H1 (cell line): ENCODE measurements around the gene RAB5A. TPM values are rescaled to one million over a fixed set of nuclear protein-coding genes. Genes with fewer than 3 reads are reported as not detected.

Experiments
- CTCF ChIA-PET: fragments of 300-600 bp; sonication (Branson Sonifier 250); formaldehyde crosslinking; loops from one replicate; lab custom pipeline; 2021; ENCODE audit not compliant: partially characterized antibody; lab: Charles Lee
- POLR2A ChIA-PET: fragments of 300-600 bp; sonication (Branson Sonifier 250); formaldehyde crosslinking; loops from one replicate; lab custom pipeline; 2021; ENCODE audit warnings: inconsistent platforms; ENCODE audit not compliant: partially characterized antibody; lab: Charles Lee
- DNase-seq, 2 experiments: peaks; one replicate each; pipeline versions ENCODE4 v3.0.0 to v3.0.0-alpha.2; 2010 to 2022; ENCODE audit warnings: low spot score in 2 of 2, low read depth in 1 of 2, mixed read lengths in 1 of 2
- FAIRE-seq: peaks from 2 replicates; lab custom pipeline; 2011; peaks lifted over from hg19 to GRCh38; lab: Jason Lieb, UNC
- H2AFZ ChIP-seq: 2 replicates; pipeline ENCODE4 v1.8.1; 2012; ENCODE audit warnings: low read length, inconsistent platforms
- H2AK5ac ChIP-seq: 2 replicates; pipeline ENCODE4 v1.6.1; 2013; ENCODE audit warnings: low read depth, low read length
- H2BK120ac ChIP-seq: replicated peaks from 2 replicates; pipeline ENCODE3; 2013; ENCODE audit warnings: low read depth, low read length, inconsistent platforms
- H2BK12ac ChIP-seq: 2 replicates; pipeline ENCODE4 v1.6.1; 2013; ENCODE audit warnings: low read depth, low read length
- H2BK15ac ChIP-seq: 2 replicates; pipeline ENCODE4 v1.6.1; 2013; ENCODE audit warnings: low read length
- H2BK20ac ChIP-seq: 2 replicates; pipeline ENCODE4 v1.6.1; 2013; ENCODE audit warnings: low read length
- H2BK5ac ChIP-seq: 2 replicates; pipeline ENCODE4 v1.6.1; 2013; ENCODE audit warnings: low read depth, low read length
- H3K14ac ChIP-seq: 2 replicates; pipeline ENCODE4 v1.6.1; 2013; ENCODE audit warnings: inconsistent platforms; ENCODE audit not compliant: insufficient read length
- H3K18ac ChIP-seq: 2 replicates; pipeline ENCODE4 v1.6.1; 2013; ENCODE audit warnings: low read length; ENCODE audit errors: extremely low read depth
- H3K23ac ChIP-seq: 2 replicates; pipeline ENCODE4 v1.6.1; 2013; ENCODE audit warnings: inconsistent platforms; ENCODE audit not compliant: insufficient read length
- H3K23me2 ChIP-seq: 2 replicates; pipeline ENCODE4 v1.6.1; 2013; ENCODE audit warnings: low read depth, low read length
- H3K27ac ChIP-seq: 2 replicates; pipeline ENCODE4 v1.6.1; 2011; ENCODE audit warnings: low read depth, low read length, inconsistent platforms
- H3K27me3 ChIP-seq, 4 experiments: replicated peaks in 1 of 4; 1 replicate in 1 of 4; 2 replicates in 3 of 4; pipeline versions ENCODE4 v1.6.1 to v1.8.1; 2011 to 2013; ENCODE audit warnings: low read length in 3 of 4, mild to moderate bottlenecking in 3 of 4, inconsistent platforms in 2 of 4, mixed read lengths in 2 of 4, moderate library complexity in 1 of 4; ENCODE audit not compliant: control insufficient read depth in 3 of 4, insufficient read depth in 3 of 4; ENCODE audit errors: extremely low read depth in 1 of 4
- H3K36me3 ChIP-seq, 4 experiments: 2 replicates each; pipeline versions ENCODE4 v1.6.1 to v1.8.1; 2011 to 2013; ENCODE audit warnings: mild to moderate bottlenecking in 4 of 4, low read length in 3 of 4, moderate library complexity in 2 of 4, control low read depth in 1 of 4, inconsistent platforms in 1 of 4; ENCODE audit not compliant: insufficient read depth in 4 of 4, control insufficient read depth in 2 of 4
- H3K4ac ChIP-seq: replicated peaks from 2 replicates; pipeline ENCODE3; 2013; ENCODE audit warnings: low read length, low read depth, mixed read lengths, inconsistent platforms; ENCODE audit not compliant: insufficient read length
- H3K4me1 ChIP-seq, 4 experiments: replicated peaks in 1 of 4; 1 replicate in 1 of 4; 2 replicates in 3 of 4; pipeline versions ENCODE4 v1.6.1 to v1.8.1; 2011 to 2013; ENCODE audit warnings: low read length in 3 of 4, inconsistent platforms in 2 of 4, mixed read lengths in 1 of 4; ENCODE audit not compliant: insufficient read depth in 4 of 4, control insufficient read depth in 3 of 4
- H3K4me2 ChIP-seq, 2 experiments: 2 replicates each; pipeline versions ENCODE4 v1.6.1 to v1.8.1; 2011 to 2013; ENCODE audit warnings: low read depth in 2 of 2, low read length in 2 of 2, control low read depth in 1 of 2, inconsistent platforms in 1 of 2, mild to moderate bottlenecking in 1 of 2; ENCODE audit not compliant: insufficient read depth in 1 of 2
- H3K4me3 ChIP-seq, 4 experiments: fragments of 200-600, 300-600 bp in 1 of 4; sonication (generic), shearing (Covaris generic), sonication (Bioruptor Twin) in 1 of 4; 2 replicates each; pipeline versions ENCODE4 v1.5.1 to v1.8.1; 2011 to 2016; ENCODE audit warnings: low read length in 4 of 4, low read depth in 3 of 4, control low read depth in 2 of 4, inconsistent platforms in 2 of 4, mild to moderate bottlenecking in 2 of 4, mixed read lengths in 1 of 4, moderate library complexity in 1 of 4; ENCODE audit not compliant: insufficient read depth in 2 of 4; ENCODE audit errors: extremely low read depth in 1 of 4
- H3K56ac ChIP-seq: replicated peaks from 2 replicates; pipeline ENCODE3; 2013; ENCODE audit warnings: low read depth, mild to moderate bottlenecking, mixed read lengths, low read length, inconsistent platforms; ENCODE audit not compliant: insufficient read length
- H3K79me1 ChIP-seq: 2 replicates; pipeline ENCODE4 v1.6.1; 2013; ENCODE audit warnings: low read depth, low read length, control low read depth
- H3K79me2 ChIP-seq, 2 experiments: 2 replicates each; pipeline versions ENCODE4 v1.6.1 to v1.8.1; 2012 to 2013; ENCODE audit warnings: low read length in 2 of 2, mild to moderate bottlenecking in 2 of 2, inconsistent platforms in 1 of 2; ENCODE audit not compliant: insufficient read depth in 2 of 2, control insufficient read depth in 1 of 2
- H3K9ac ChIP-seq, 4 experiments: replicated peaks in 1 of 4; 1 replicate in 1 of 4; 2 replicates in 3 of 4; pipeline versions ENCODE4 v1.6.1 to v1.8.1; 2011 to 2013; ENCODE audit warnings: low read depth in 3 of 4, low read length in 3 of 4, control low read depth in 2 of 4, mild to moderate bottlenecking in 2 of 4, moderate library complexity in 2 of 4, inconsistent platforms in 1 of 4; ENCODE audit errors: extremely low read depth in 1 of 4
- H3K9me3 ChIP-seq, 2 experiments: 2 replicates each; pipeline versions ENCODE4 v1.6.1 to v1.8.1; 2012 to 2013; ENCODE audit warnings: mild to moderate bottlenecking in 2 of 2, moderate library complexity in 2 of 2, control low read depth in 1 of 2, inconsistent platforms in 1 of 2, low read depth in 1 of 2, low read length in 1 of 2, mixed read lengths in 1 of 2; ENCODE audit not compliant: insufficient read depth in 2 of 2
- H4K20me1 ChIP-seq, 2 experiments: replicated peaks in 1 of 2; 2 replicates each; pipeline versions ENCODE3 to v1.8.1; 2011 to 2013; ENCODE audit warnings: inconsistent platforms in 2 of 2, low read length in 2 of 2, mild to moderate bottlenecking in 1 of 2; ENCODE audit not compliant: insufficient read depth in 2 of 2, control insufficient read depth in 1 of 2
- H4K5ac ChIP-seq: 2 replicates; pipeline ENCODE4 v1.6.1; 2013; ENCODE audit warnings: low read length, low read depth, mixed read lengths, inconsistent platforms; ENCODE audit not compliant: insufficient read length
- H4K8ac ChIP-seq: 2 replicates; pipeline ENCODE4 v1.8.0; 2013; ENCODE audit warnings: mild to moderate bottlenecking, moderate library complexity, low read length, inconsistent platforms; ENCODE audit not compliant: insufficient read depth; ENCODE audit errors: extremely low read depth
- H4K91ac ChIP-seq: replicated peaks from 2 replicates; pipeline ENCODE3; 2013; ENCODE audit warnings: low read length, mixed read lengths, inconsistent platforms; ENCODE audit not compliant: insufficient read length
- GABPA ChIP-seq: IDR thresholded peaks from 2 replicates; pipeline ENCODE4 v1.6.1; 2011; ENCODE audit warnings: mild to moderate bottlenecking, low read length, moderate library complexity, borderline replicate concordance; ENCODE audit not compliant: insufficient read depth
- JUND ChIP-seq: IDR thresholded peaks from 2 replicates; pipeline ENCODE4 v1.6.1; 2011; ENCODE audit warnings: mild to moderate bottlenecking, improper control_type of control experiment, low read length
- WGBS, 2 experiments: shearing (Covaris generic) in 1 of 2; methylation state at CpG; one replicate each; pipeline versions ENCODE4 v1.1.6 to v1.1.7; 2013 to 2015; ENCODE audit warnings: low lambda C conversion rate in 2 of 2, mixed read lengths in 2 of 2, inconsistent platforms in 1 of 2, low coverage in 1 of 2, missing lambda C conversion rate in 1 of 2; ENCODE audit not compliant: insufficient replicate concordance in 2 of 2, insufficient coverage in 1 of 2, insufficient read length in 1 of 2; ENCODE audit errors: extremely low coverage in 1 of 2, missing lambda C conversion rate in 1 of 2; 5-methylcytosine and 5-hydroxymethylcytosine counted together
- polyA plus RNA-seq, 7 experiments: library from polyadenylated mRNA; depleted of rRNA in 3 of 7; stranded (reverse) in 5 of 7; unstranded in 2 of 7; fragments of >200 nt in 5 of 7; fragments of 200-250 nt in 2 of 7; gene quantifications; 1 replicate in 5 of 7; 2 replicates in 1 of 7; 4 replicates in 1 of 7; pipeline versions ENCODE4 v1.2.1 to v1.2.3, GENCODE V29; 2011 to 2013; ENCODE audit warnings: missing spikeins in 2 of 7, mixed read lengths in 2 of 7
- total RNA-seq: library from RNA; stranded (reverse); fragmentation: NEBNext Ultra II Directional; extraction: Animal tissue kit (Norgen Biotek cat#: 25700); gene quantifications from 2 replicates; pipeline ENCODE4 v1.2.1, GENCODE V29; 2021
- TF ChIP-seq, protein P1 (sequence below): IDR thresholded peaks from 2 replicates; pipeline ENCODE4 v1.6.1; 2012; ENCODE audit warnings: low read length, inconsistent platforms

RAB5A gene
- total and polyA plus RNA-seq, 2 of the 8 experiments (the other 6 are each of a cell fraction or from before 2014, with no cell fraction given), result 22.4 to 77.7 TPM

- Histone ChIP-seq H3K27ac (no peak overlapping the region), H3K4me3 (no peak overlapping the region), H3K4me1 (no peaks in the 10 kb centered on the region), H3K36me3 (peaks cover 0 to 27% (median 2%) of the 10 kb centered on the region in 4 experiments; a peak in 5 of 8 replicates), H3K79me2 (peaks cover 2 to 79% of the 10 kb centered on the region in 2 experiments; a peak in 3 of 4 replicates), H3K79me1 (no peaks in the 10 kb centered on the region; the same call in 1 of the 2 replicates), H2BK15ac (no peak overlapping the region), H2BK20ac (no peak overlapping the region), H2AK5ac (no peak overlapping the region), H3K18ac (no peak overlapping the region), H4K20me1 (peaks cover 0 to 4% of the 10 kb centered on the region in 2 experiments), H3K23me2 (no peaks in the 10 kb centered on the region), H3K9ac (no peak overlapping the region), H3K9me3 (no peaks in the 10 kb centered on the region), H3K23ac (no peak overlapping the region), H3K4ac (no peak overlapping the region), H3K14ac (no peak overlapping the region), H2BK5ac (no peak overlapping the region), H2BK12ac (no peak overlapping the region), H2AFZ (no peak overlapping the region), H2BK120ac (no peak overlapping the region), H3K56ac (no peak overlapping the region), H4K8ac (no peak overlapping the region), H4K5ac (no peak overlapping the region), H4K91ac (no peak overlapping the region), H3K27me3 (no peaks in the 10 kb centered on the region), H3K4me2 (no peak overlapping the region)
- POLR2A ChIA-PET, result interaction anchor here (1.7 kb wide), 1 partner anchor 15 kb away, joined by 3 read pairs; no protein-coding TSS in a partner anchor
- FAIRE-seq (no peak), DNase-seq (no peak)
- 90% methylated on average over 8 of the region's 8 CpGs; no CpG with 5 or more reads in 1 of the 2 experiments for WGBS, 2 experiments
- TF ChIP-seq, protein P1, sequence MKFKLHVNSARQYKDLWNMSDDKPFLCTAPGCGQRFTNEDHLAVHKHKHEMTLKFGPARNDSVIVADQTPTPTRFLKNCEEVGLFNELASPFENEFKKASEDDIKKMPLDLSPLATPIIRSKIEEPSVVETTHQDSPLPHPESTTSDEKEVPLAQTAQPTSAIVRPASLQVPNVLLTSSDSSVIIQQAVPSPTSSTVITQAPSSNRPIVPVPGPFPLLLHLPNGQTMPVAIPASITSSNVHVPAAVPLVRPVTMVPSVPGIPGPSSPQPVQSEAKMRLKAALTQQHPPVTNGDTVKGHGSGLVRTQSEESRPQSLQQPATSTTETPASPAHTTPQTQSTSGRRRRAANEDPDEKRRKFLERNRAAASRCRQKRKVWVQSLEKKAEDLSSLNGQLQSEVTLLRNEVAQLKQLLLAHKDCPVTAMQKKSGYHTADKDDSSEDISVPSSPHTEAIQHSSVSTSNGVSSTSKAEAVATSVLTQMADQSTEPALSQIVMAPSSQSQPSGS, result no peak
- TF ChIP-seq GABPA (no peak), JUND (no peak)
- CTCF ChIA-PET, result no interaction called here
Measured at GRCh38 chr3:19970327-19970726, 23.4 kb downstream of the RAB5A start.
